GM19193 (cell line): ENCODE data around the gene VANGL1.

Experiments
- POLR2A ChIP-seq: IDR thresholded peaks from 4 replicates; pipeline ENCODE4 v1.6.1; 2011; ENCODE audit not compliant: insufficient read depth, insufficient read length; ENCODE audit errors: extremely low read depth

VANGL1 gene

DNA sequence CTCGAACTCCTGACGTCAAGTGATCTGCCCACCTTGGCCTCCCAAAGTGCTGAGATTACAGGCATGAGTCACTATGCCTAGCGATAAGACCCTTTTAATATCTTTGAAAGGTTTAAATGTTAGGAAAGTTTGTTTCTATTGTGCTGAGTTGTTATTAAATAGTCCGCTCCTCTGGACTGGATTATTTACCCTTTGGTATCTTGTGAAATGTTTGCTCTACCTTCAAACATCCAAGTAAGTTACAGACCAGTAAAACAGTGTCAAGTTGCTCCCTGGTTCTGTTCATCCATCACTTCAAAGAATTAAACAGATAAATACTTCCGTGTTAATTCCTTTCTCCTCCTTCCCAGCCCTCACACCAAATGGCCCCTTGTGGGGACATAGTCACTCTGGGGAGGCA is 82.0 kb downstream of the VANGL1 start:
- TF ChIP-seq POLR2A, result no peak

DNA sequence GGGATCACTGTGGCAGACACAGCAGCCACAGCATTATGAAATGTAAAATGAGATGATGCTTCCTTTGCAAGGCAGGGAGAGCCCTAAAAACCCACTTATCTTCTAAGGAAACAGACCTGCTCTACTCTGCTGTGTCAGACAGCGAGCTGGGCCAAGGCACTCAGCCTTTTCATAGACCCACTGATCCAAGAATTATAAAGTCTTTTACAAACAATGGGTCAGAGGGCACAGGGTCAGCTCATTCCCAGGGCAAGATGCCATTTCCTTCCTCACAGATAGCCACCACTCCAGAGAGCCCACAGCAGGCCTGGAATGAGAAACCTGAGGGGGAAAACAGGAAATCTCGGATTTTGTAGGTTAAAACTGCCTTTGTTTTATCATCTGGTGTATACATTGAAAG is 83.8 kb downstream of the VANGL1 start:
- no peak for TF ChIP-seq POLR2A

DNA sequence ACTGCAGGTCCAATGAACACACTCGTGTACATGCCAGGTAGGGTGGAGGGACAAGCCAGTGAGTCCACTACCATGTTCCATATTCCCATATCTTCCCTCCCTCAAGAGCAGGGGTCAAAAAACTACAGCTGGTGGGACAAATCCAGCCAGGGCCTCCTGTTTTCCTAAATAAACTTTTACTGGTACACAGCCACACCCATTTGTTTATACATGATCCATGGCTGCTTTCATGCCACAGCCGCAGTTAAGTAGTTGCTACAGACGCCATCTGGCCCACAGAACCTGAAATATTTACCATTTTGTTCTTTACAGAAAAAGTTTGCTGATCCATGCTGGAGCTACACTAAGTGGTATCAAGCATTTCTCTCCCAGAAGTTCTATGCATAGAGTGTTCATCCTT is 84.4 kb downstream of the VANGL1 start:
- TF ChIP-seq POLR2A, result no peak

DNA sequence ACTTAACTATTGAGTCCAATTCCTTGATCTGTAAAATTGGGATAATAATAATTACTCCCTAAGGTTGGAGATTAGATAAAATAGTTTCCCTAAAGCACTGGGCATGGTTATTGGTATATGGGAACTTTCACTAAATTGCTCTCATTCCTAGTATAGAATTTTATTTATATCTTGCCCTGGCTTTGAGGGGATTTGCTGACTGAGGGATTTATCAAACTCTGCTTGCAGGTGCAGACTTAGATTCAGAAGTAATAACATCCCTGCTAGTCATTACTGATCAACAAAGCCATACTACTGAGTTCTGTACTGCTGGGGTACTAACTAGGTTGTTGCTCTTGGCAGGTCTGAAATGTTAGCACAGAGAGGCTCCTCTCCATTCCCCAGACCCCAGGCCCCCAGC is 84.8 kb downstream of the VANGL1 start:
- no peak for TF ChIP-seq POLR2A

DNA sequence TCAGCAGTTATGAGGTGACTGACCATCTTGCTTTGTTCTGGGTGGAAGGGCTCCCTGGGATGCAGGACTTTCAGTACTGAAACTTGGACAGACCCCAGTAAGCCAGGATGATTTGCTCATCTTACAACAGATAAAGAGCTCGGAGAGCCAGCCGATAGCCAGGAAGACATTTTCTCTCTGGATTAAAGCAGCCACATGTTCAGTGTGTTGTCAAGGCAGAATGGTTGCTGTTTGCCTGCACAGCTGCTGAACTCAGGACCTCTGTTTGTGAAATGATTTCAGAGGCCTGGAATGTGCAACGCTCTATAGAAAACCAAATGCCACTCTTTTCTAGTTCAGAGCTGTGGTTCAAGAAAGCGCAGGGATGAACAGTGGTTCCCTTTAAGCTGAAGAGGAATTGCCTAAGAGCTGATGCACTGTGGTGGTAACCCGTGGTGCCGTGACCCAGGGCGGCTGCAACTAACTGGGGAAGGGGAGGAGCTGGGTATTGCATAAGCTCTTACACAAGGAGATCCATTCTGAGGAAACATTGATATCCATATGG is 86.0 kb downstream of the VANGL1 start:
- no peak for TF ChIP-seq POLR2A

DNA sequence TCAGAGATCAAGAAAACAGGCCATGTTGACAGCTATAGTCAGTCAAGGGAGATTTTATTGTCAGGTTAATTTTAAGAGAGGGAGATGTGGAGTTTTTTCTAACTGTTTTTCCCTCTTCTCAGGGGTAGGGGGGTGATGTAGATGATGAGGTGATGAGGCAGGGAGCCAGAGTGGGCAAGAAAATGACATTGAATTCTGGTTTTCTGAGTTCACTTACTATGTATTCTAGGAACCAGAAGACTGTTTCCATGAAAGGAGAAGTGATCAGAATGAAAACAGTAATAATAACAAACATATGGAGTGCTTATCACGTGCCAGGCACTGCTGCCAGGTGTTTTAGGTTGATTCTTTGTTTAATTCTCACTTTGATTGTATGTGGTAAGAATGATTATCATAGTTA is 86.6 kb downstream of the VANGL1 start:
- TF ChIP-seq POLR2A, result no peak

DNA sequence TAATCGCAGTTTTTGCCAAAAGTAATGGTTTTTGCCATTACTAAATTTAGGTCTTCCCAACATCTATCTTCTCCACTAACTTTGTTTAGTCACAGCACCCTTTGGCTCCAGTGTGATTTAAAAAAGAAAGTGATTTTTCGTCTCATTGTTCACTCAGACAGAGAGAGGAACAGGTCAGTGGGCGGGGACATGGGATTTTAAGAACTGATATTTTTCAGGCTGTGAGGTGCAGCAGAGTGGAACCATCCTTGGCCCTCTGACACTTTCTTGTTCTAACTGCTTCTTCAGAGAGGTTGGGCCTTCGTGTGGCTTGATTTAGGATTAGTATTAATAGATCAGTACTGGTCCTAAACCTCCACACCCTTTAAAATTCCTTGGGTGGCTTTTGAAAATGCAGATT is 88.0 kb downstream of the VANGL1 start:
- no peak for TF ChIP-seq POLR2A

DNA sequence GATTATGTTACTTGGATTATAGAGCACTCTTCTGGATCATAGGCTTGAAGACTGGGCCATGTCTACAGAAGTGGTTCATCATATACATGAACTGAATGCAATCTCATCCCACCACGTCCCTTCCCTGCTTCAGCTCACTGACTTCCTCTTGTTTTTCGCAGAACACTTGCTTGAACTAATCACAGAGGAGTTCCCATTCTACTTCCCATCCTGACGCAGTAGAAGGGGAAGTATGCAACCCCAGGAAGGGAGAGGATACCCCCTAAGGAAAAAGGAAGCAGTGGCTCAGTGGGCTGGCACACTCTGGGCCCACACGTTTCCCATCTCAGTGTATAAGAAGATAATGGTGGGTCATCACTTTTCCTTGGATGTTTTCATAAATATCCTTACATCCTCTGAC is 90.5 kb downstream of the VANGL1 start:
- TF ChIP-seq POLR2A, result no peak

DNA sequence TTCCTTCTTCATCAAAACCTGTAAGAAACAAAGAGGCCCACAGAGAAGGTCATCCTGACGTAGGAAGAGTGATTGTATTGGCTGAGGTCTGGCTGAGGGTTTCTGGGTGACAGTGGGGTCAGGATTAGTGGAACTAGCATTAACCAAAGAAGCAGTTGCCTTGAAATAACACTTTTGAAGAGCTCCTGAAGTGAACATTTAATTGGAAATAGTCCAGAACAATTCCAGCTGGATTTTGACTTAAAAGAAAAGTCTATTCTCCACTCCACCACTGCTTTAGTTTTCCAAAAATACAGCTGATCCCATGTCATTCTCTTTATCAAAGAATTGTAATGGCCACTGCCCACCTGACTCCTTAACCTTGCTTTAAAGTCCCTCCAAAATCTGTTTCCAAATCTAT is 99.0 kb downstream of the VANGL1 start:
- no peak for TF ChIP-seq POLR2A

DNA sequence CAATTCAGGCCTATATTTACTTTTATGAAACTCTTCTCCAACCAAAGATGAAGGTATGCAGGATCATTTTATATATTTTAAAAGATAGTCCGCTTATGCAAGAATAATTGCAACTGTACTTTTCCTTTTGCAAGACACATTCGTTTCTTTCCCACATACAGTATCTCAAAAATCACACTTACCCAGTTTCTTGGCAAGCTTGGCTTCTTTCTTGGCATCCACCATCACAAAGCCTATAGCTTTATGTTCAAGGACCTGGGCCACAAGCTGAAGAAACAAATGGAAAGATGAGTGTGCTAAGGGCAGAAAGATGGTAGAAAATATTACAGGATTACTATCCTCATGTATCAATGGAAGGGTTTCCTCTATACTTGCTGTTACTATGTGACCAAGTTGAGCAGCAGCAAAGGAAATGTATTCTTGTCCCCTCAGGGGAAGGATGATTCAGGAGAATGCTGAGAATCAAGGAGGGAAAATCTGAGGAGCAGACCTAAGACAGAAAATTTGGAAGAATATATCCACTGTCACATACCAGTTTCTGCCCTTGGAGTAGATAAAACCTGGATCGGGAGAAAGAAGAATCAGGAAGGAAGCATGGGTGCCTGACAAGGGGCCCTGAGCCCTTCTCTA is 103.0 kb downstream of the VANGL1 start:
- no peak for TF ChIP-seq POLR2A

DNA sequence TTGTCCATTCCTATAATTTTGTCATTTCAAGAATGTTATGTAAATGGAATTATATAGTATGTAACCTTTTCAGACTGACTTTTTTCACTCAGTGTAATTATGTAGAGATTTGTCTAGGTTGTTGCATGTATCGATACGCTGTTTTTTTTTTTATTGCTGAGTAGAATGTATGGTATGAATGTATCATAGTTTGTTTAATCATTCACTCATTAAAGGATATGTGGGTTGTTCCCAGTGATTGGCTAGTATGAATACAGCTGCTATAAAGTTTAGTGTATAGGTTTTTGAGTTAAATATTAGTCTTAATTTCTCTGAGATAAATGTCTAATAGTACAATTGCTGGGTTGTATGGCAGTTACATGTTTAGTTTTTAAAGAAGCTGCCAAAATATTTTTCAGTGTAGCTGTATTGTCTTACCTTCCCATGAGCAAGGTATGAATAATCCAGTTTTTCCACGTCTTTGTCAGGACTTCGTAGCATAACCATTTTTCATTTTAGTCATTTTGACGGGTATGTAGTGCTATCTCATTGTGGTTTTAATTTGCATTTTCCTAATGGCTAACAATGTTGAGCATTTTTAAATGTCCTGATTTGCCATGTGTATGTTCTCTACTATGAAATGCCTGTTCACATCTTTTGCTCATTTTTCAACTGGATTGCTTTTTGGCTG is 104.4 kb downstream of the VANGL1 start:
- no peak for TF ChIP-seq POLR2A
